Mesenchymal stem cell (in vitro differentiated cells and primary cell): Measurements from ENCODE around the gene ANKFY1.

ENCODE experiments used
- DNase-seq: peaks from one replicate; pipeline ENCODE4 v3.0.0-alpha.2; 2013
- H2AFZ ChIP-seq: one replicate; pipeline ENCODE4 v1.6.1; 2013; ENCODE audit warnings: low read depth, mild to moderate bottlenecking, control low read depth, inconsistent platforms, low read length, moderate library complexity
- H2AK5ac ChIP-seq: 2 replicates; pipeline ENCODE4 v1.6.1; 2013; ENCODE audit warnings: low read length, moderate library complexity, mild to moderate bottlenecking, inconsistent platforms; ENCODE audit not compliant: severe bottlenecking
- H2BK120ac ChIP-seq: one replicate; pipeline ENCODE4 v1.6.1; 2013; ENCODE audit warnings: low read depth, mild to moderate bottlenecking, inconsistent platforms, low read length, moderate library complexity
- H2BK12ac ChIP-seq, 2 experiments: one replicate each; pipeline ENCODE4 v1.6.1; 2013; ENCODE audit warnings: inconsistent platforms in 2 of 2, low read length in 2 of 2, mild to moderate bottlenecking in 2 of 2, moderate library complexity in 2 of 2, control low read depth in 1 of 2
- H2BK15ac ChIP-seq: one replicate; pipeline ENCODE4 v1.6.1; 2013; ENCODE audit warnings: mild to moderate bottlenecking, low read depth, inconsistent platforms; ENCODE audit not compliant: poor library complexity, severe bottlenecking
- H2BK5ac ChIP-seq: 2 replicates; pipeline ENCODE4 v1.6.1; 2013; ENCODE audit warnings: low read depth, mild to moderate bottlenecking, low read length, control low read depth, inconsistent platforms; ENCODE audit not compliant: poor library complexity, severe bottlenecking
- H3K14ac ChIP-seq, 2 experiments: one replicate each; pipeline ENCODE4 v1.6.1; 2013; ENCODE audit warnings: inconsistent platforms in 2 of 2, low read length in 2 of 2, control low read depth in 1 of 2, mild to moderate bottlenecking in 1 of 2, moderate library complexity in 1 of 2
- H3K18ac ChIP-seq, 2 experiments: one replicate each; pipeline ENCODE4 v1.6.1; 2013; ENCODE audit warnings: inconsistent platforms in 2 of 2, low read length in 2 of 2, control low read depth in 1 of 2, low read depth in 1 of 2, mild to moderate bottlenecking in 1 of 2
- H3K23ac ChIP-seq, 2 experiments: one replicate each; pipeline ENCODE4 v1.6.1; 2013; ENCODE audit warnings: inconsistent platforms in 2 of 2, low read length in 2 of 2, mild to moderate bottlenecking in 2 of 2, moderate library complexity in 2 of 2, control low read depth in 1 of 2
- H3K27ac ChIP-seq: 2 replicates; pipeline ENCODE4 v1.5.1; 2013; ENCODE audit warnings: mild to moderate bottlenecking, moderate library complexity, low read length, control low read depth, inconsistent platforms; ENCODE audit not compliant: poor library complexity, severe bottlenecking
- H3K27me3 ChIP-seq, 2 experiments: 2 replicates each; pipeline versions ENCODE4 v1.6.1 to v1.7.0; 2013; ENCODE audit warnings: low read length in 2 of 2, mild to moderate bottlenecking in 2 of 2, moderate library complexity in 2 of 2, control low read depth in 1 of 2, inconsistent platforms in 1 of 2; ENCODE audit not compliant: control insufficient read depth in 1 of 2, insufficient read depth in 1 of 2
- H3K36me3 ChIP-seq, 2 experiments: 2 replicates each; pipeline versions ENCODE4 v1.6.1 to v1.7.0; 2013; ENCODE audit warnings: low read length in 2 of 2, control low read depth in 1 of 2, inconsistent platforms in 1 of 2, low read depth in 1 of 2, mild to moderate bottlenecking in 1 of 2; ENCODE audit not compliant: insufficient read depth in 2 of 2, control insufficient read depth in 1 of 2
- H3K4ac ChIP-seq, 2 experiments: one replicate each; pipeline ENCODE4 v1.6.1; 2013; ENCODE audit warnings: inconsistent platforms in 2 of 2, low read length in 2 of 2, mild to moderate bottlenecking in 2 of 2, moderate library complexity in 2 of 2, control low read depth in 1 of 2, low read depth in 1 of 2
- H3K4me1 ChIP-seq: 2 replicates; pipeline ENCODE4 v1.6.1; 2013; ENCODE audit warnings: low read depth, low read length, control low read depth; ENCODE audit not compliant: control insufficient read depth, insufficient read depth
- H3K4me2 ChIP-seq: 2 replicates; pipeline ENCODE4 v1.6.1; 2013; ENCODE audit warnings: low read length, mild to moderate bottlenecking, inconsistent platforms; ENCODE audit not compliant: poor library complexity, severe bottlenecking
- H3K4me3 ChIP-seq, 2 experiments: 2 replicates each; pipeline versions ENCODE4 v1.5.1 to v1.7.0; 2013; ENCODE audit warnings: low read length in 2 of 2, mild to moderate bottlenecking in 2 of 2, control low read depth in 1 of 2, low read depth in 1 of 2; ENCODE audit not compliant: insufficient read depth in 1 of 2
- H3K79me1 ChIP-seq: replicated peaks from 2 replicates; pipeline ENCODE4 v1.6.1; 2013; ENCODE audit warnings: mild to moderate bottlenecking, control low read depth, low read length, inconsistent platforms; ENCODE audit not compliant: poor library complexity, severe bottlenecking
- H3K9ac ChIP-seq: 2 replicates; pipeline ENCODE4 v1.7.0; 2013; ENCODE audit warnings: mild to moderate bottlenecking, low read length, moderate library complexity
- H3K9me3 ChIP-seq: 2 replicates; pipeline ENCODE4 v1.7.0; 2013; ENCODE audit warnings: mild to moderate bottlenecking, low read length; ENCODE audit not compliant: control insufficient read depth
- H4K8ac ChIP-seq: one replicate; pipeline ENCODE4 v1.6.1; 2013; ENCODE audit warnings: inconsistent platforms, mild to moderate bottlenecking, low read length, moderate library complexity
- H4K91ac ChIP-seq: one replicate; pipeline ENCODE4 v1.6.1; 2013; ENCODE audit warnings: mild to moderate bottlenecking, low read length, inconsistent platforms
- WGBS: methylation state at CpG from one replicate; pipeline ENCODE4 v1.1.7; 2013; ENCODE audit warnings: mixed read lengths; 5-methylcytosine and 5-hydroxymethylcytosine counted together

The ANKFY1 gene

DNA sequence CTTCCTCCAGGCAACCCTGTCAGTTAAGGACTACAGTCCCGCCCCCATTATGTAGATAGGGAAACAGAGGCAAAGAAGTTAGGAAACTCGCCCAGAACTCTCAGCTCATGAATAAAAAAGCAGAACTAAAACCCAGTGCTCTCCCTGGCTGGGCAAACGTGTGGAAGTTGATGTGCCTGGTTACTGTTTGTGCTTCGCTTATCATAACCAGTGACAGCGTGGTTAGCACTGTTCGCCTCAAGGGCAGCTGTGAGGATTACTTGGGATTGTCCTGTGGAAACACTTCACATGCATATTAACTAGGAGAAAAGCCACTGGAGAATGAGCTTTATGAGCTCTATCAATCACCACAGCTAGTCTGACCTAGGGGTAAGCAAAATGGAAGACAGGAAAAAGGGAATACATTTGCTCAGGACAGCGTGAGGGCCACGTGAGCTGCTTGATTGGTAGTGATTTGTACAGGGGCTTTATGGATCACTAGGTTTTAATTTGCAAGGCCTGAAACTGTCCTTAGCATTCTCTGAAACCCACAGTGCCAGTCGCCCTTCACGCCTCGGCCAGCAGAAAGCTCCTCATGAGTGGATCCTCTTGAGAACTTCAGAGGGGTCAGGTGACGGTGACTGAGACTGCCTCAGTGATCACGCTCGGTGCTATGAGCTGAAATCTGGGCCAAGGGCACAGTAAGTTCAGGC, 100.9 kb downstream of the ANKFY1 start:
- Histone ChIP-seq H3K4me1 (peaks cover 9% of the 10 kb centered on the region), H2BK15ac (peak overlapping the region; percentile 29)
- 79% methylated on average over 14 of the region's 14 CpGs for WGBS

DNA sequence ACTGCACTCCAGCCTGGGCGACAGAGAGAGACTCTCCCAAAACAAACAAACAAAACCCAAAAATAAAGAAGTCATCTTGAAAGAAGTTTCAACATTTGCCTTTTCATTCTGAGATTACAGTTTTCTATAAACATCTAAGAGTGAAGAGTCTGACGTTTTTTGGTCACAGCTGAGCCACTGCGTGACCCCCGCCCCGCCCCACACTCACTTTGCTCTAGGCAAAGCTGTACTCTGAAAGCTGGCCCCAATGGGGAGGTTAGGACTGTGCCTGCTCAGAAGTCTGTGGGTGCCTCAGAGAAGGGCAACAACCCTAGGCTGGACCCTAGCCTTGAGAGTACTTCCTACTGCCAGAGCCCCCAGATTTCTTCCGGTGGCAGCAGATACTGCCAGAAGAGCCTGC, 101.5 kb downstream of the ANKFY1 start:
- Histone ChIP-seq H3K4ac (no peak overlapping the region), H3K79me1 (peaks cover 9% of the 10 kb centered on the region), H3K4me3 (no peak overlapping the region), H2BK120ac (no peak overlapping the region), H4K8ac (peak overlapping the region; percentile 45), H2BK15ac (peak overlapping the region; percentile 29), H3K14ac (no peak overlapping the region), H2BK5ac (no peak overlapping the region), H3K23ac (peak overlapping the region in 1 of 2 experiments; percentile 30), H2BK12ac (peak overlapping the region in 1 of 2 experiments; percentile 59), H3K18ac (peak overlapping the region; percentile 55 to 64), H3K9ac (no peak overlapping the region), H3K27me3 (no peaks in the 10 kb centered on the region), H3K4me1 (peaks cover 9% of the 10 kb centered on the region), H2AFZ (no peak overlapping the region), H4K91ac (no peak overlapping the region), H3K36me3 (peaks cover 52 to 71% of the 10 kb centered on the region in 2 experiments), H3K4me2 (no peak overlapping the region), H3K27ac (no peak overlapping the region), H3K9me3 (no peaks in the 10 kb centered on the region), H2AK5ac (no peak overlapping the region)
- WGBS = 84% methylated on average over 5 of the region's 6 CpGs
- peak; percentile 15 for DNase-seq

More for the DNA sequence above, 100.9 kb downstream of the ANKFY1 start:
- Histone ChIP-seq H3K23ac (no peak overlapping the region), H3K4me2 (no peak overlapping the region), H3K9ac (no peak overlapping the region), H3K36me3 (peaks cover 52 to 71% of the 10 kb centered on the region in 2 experiments), H3K14ac (no peak overlapping the region), H3K4ac (no peak overlapping the region), H2AFZ (no peak overlapping the region), H3K18ac (peak overlapping the region; percentile 55 to 64), H3K79me1 (peaks cover 9% of the 10 kb centered on the region), H2BK120ac (no peak overlapping the region), H2BK5ac (no peak overlapping the region), H4K8ac (peak overlapping the region; percentile 45), H3K27ac (no peak overlapping the region), H2AK5ac (no peak overlapping the region), H4K91ac (no peak overlapping the region), H3K4me3 (no peak overlapping the region), H2BK12ac (no peak overlapping the region), H3K27me3 (no peaks in the 10 kb centered on the region), H3K9me3 (no peaks in the 10 kb centered on the region)
- DNase-seq = peak; percentile 78

DNA sequence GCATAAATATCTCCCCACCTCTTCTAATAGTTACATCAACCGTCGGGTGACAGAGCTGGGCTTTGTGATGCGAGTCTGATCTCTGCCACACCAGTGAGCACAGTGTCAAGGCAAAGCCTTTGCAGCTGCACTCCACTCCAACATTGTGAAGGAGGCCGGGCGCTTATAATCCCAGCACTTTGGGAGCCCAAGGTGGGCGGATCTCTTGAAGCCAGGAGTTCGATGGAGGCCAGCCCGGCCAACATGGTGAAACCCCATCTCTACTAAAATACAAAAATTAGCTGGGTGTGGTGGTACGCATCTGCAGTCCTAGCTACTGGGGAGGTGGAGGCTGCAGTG, 101.8 kb downstream of the ANKFY1 start:
- Histone ChIP-seq H3K4ac (no peak overlapping the region), H3K27ac (peak overlapping the region; percentile 3), H3K4me3 (no peak overlapping the region), H4K91ac (no peak overlapping the region), H3K79me1 (peaks cover 7% of the 10 kb centered on the region), H2BK15ac (no peak overlapping the region), H3K36me3 (peaks cover 50 to 71% of the 10 kb centered on the region in 2 experiments), H3K27me3 (no peaks in the 10 kb centered on the region), H3K4me1 (peaks cover 9% of the 10 kb centered on the region), H3K9ac (no peak overlapping the region), H3K14ac (no peak overlapping the region), H3K23ac (no peak overlapping the region), H4K8ac (no peak overlapping the region), H2AK5ac (no peak overlapping the region), H3K9me3 (no peaks in the 10 kb centered on the region), H2BK12ac (no peak overlapping the region), H2BK120ac (no peak overlapping the region), H2BK5ac (no peak overlapping the region), H2AFZ (no peak overlapping the region), H3K18ac (peak overlapping the region; percentile 4 to 26), H3K4me2 (no peak overlapping the region)
- no peak for DNase-seq
- 89% methylated on average over 5 of the region's 9 CpGs for WGBS

DNA sequence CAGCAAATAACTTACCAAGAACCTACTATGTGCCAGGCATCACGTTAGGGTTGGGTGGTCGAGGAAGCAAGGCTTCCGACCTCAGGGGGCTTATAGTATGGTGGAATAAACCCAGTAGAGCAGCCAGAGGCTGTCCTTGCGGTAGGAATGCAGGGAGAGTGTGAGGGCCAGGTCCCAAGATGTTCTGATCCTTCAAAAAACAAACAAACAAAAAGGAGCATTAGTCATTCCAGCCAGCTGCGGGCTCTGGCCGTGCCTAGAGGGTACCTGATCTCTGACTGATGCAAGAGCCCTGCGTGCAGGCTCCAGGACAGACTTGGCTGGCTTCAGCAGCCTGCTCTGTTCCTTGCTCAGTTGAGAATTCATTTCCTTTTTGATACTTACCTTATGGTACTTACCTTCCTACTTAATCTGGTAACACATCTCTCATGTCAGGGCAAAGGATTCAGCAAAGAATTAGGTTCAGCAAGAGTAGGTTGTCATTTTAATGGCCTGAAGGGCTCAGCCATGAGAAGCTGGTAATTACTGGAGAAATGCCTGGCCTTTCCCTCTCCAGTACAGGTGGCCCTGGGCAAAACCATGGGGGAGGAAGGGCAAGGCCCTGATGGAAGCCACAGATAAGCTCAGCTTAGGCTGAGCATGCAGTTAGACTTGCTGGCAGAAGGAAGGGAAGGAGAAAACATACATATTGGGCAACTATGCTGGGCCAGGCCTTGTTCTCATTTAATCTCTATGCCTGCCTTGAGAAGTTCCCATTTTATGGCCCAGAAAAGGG, 102.4 kb downstream of the ANKFY1 start:
- Histone ChIP-seq H4K8ac (no peak overlapping the region), H2AK5ac (no peak overlapping the region)

More for the DNA sequence above, 102.4 kb downstream of the ANKFY1 start:
- H3K23ac ChIP-seq = no peak overlapping the region
- peaks cover 9% of the 10 kb centered on the region for H3K4me1 ChIP-seq
- no peak overlapping the region for H2BK5ac ChIP-seq
- peak; percentile 94 for DNase-seq
- no peak overlapping the region for H2BK12ac ChIP-seq
- H3K14ac ChIP-seq = no peak overlapping the region
- H3K79me1 ChIP-seq = peaks cover 7% of the 10 kb centered on the region
- H3K4me2 ChIP-seq = no peak overlapping the region
- WGBS = 16% methylated on average over 7 of the region's 7 CpGs
- H2AFZ ChIP-seq = no peak overlapping the region
- H4K91ac ChIP-seq = no peak overlapping the region
- H3K27me3 ChIP-seq = no peaks in the 10 kb centered on the region
- H3K27ac ChIP-seq = peak overlapping the region; percentile 20
- no peak overlapping the region for H2BK15ac ChIP-seq
- H3K4me3 ChIP-seq = no peak overlapping the region
- H3K18ac ChIP-seq = peak overlapping the region in 1 of 2 experiments; percentile 4
- peaks cover 50 to 71% of the 10 kb centered on the region in 2 experiments for H3K36me3 ChIP-seq
- H3K4ac ChIP-seq = peak overlapping the region in 1 of 2 experiments; percentile 20
- no peaks in the 10 kb centered on the region for H3K9me3 ChIP-seq
- no peak overlapping the region for H2BK120ac ChIP-seq
- no peak overlapping the region for H3K9ac ChIP-seq
